Stimulated activated naive CD8-positive, alpha-beta T cell treated with anti-CD3 and anti-CD28 coated beads, Interleukin-15, amount 100 ng/mL, for 72 hours (primary cell): Measurements from ENCODE around the gene SHROOM4.

ENCODE experiments used
- ATAC-seq: fragments of 150-1000 bp; cut with Tn5 transposase; 2 replicates; pipeline ENCODE4 v1.10.0; 2021; ENCODE audit warnings: mild to moderate bottlenecking, moderate library complexity
- DNase-seq, 2 donors: peaks; one replicate each; pipeline ENCODE4 v3.0.0; 2021 to 2022
- H3K27ac Mint-ChIP-seq, 2 donors: one replicate each; pipeline ENCODE4 v1.8.0; 2022; ENCODE audit warnings: mild to moderate bottlenecking in 2 of 2, mixed read lengths in 2 of 2, moderate library complexity in 2 of 2
- H3K27me3 Mint-ChIP-seq: one replicate; pipeline ENCODE4 v1.8.0; 2022; ENCODE audit warnings: mixed read lengths
- H3K4me1 Mint-ChIP-seq: one replicate; pipeline ENCODE4 v1.8.0; 2022; ENCODE audit warnings: mild to moderate bottlenecking, mixed read lengths
- H3K4me3 Mint-ChIP-seq, 2 donors: one replicate each; pipeline ENCODE4 v1.8.0; 2022; ENCODE audit warnings: mild to moderate bottlenecking in 2 of 2, mixed read lengths in 2 of 2, moderate library complexity in 1 of 2
- H3K9me3 Mint-ChIP-seq, 2 donors: one replicate each; pipeline ENCODE4 v1.8.0; 2022; ENCODE audit warnings: mixed read lengths in 2 of 2

The SHROOM4 gene

GRCh38 chrX:50565718-50566117, 248.3 kb downstream of the SHROOM4 start:
- no peak overlapping the region for H3K27ac Mint-ChIP-seq
- no peaks in the 10 kb centered on the region for H3K4me1 Mint-ChIP-seq
- H3K4me3 Mint-ChIP-seq, result no peak overlapping the region
- H3K27me3 Mint-ChIP-seq, result no peaks in the 10 kb centered on the region
- DNase-seq (no peak), ATAC-seq (no peak)
- no peaks in the 10 kb centered on the region for H3K9me3 Mint-ChIP-seq
